Measurements from ENCODE around the gene DNAH6.

DNAH6 gene

GRCh38 chr2:84841577-84841976 is 325.3 kb downstream of the DNAH6 start:
- no peaks in the 10 kb centered on the region for H4K20me1 ChIP-seq (ENCODE audit: insufficient read depth, low read length)
- no peaks in the 10 kb centered on the region for H3K27me3 ChIP-seq (ENCODE audit: low read depth, low read length)
- no peaks in the 10 kb centered on the region for H3K9me3 ChIP-seq (ENCODE audit: insufficient read depth, low read length)
- no peaks in the 10 kb centered on the region for H3K4me1 ChIP-seq (ENCODE audit: low read length)
- no peak overlapping the region for H2AFZ ChIP-seq (ENCODE audit: low read depth, low read length)
- no peak overlapping the region for H3K4me2 ChIP-seq (ENCODE audit: low read length)
- H3K79me2 ChIP-seq (ENCODE audit: low read length) = no peaks in the 10 kb centered on the region
- no peak overlapping the region for H3K9ac ChIP-seq (ENCODE audit: low read length)
- H3K4me3 ChIP-seq (ENCODE audit: low read length) = no peak overlapping the region
- H3K27ac ChIP-seq (ENCODE audit: low read length) = no peak overlapping the region
- TF ChIP-seq, protein P1, sequence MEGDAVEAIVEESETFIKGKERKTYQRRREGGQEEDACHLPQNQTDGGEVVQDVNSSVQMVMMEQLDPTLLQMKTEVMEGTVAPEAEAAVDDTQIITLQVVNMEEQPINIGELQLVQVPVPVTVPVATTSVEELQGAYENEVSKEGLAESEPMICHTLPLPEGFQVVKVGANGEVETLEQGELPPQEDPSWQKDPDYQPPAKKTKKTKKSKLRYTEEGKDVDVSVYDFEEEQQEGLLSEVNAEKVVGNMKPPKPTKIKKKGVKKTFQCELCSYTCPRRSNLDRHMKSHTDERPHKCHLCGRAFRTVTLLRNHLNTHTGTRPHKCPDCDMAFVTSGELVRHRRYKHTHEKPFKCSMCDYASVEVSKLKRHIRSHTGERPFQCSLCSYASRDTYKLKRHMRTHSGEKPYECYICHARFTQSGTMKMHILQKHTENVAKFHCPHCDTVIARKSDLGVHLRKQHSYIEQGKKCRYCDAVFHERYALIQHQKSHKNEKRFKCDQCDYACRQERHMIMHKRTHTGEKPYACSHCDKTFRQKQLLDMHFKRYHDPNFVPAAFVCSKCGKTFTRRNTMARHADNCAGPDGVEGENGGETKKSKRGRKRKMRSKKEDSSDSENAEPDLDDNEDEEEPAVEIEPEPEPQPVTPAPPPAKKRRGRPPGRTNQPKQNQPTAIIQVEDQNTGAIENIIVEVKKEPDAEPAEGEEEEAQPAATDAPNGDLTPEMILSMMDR (IDR thresholded peaks at IDR 0.05; ENCODE audit: low read depth, low read length) = no peak
- no peak for TF ChIP-seq EZH2phosphoT487 (IDR thresholded peaks at IDR 0.05; ENCODE audit: low read depth)
- peaks cover 19% of the 10 kb centered on the region for H3K36me3 ChIP-seq (replicated peaks; ENCODE audit: low read depth, low read length)

GRCh38 chr2:84844141-84844540 is 327.8 kb downstream of the DNAH6 start:
- Histone ChIP-seq H3K4me3 (ENCODE audit: low read length) (no peak overlapping the region), H3K27ac (ENCODE audit: low read length) (no peak overlapping the region), H4K20me1 (ENCODE audit: insufficient read depth, low read length) (no peaks in the 10 kb centered on the region), H3K36me3 (replicated peaks; ENCODE audit: low read depth, low read length) (no peaks in the 10 kb centered on the region), H3K9me3 (ENCODE audit: insufficient read depth, low read length) (no peaks in the 10 kb centered on the region), H3K4me1 (ENCODE audit: low read length) (no peaks in the 10 kb centered on the region), H3K79me2 (ENCODE audit: low read length) (no peaks in the 10 kb centered on the region), H3K27me3 (ENCODE audit: low read depth, low read length) (no peaks in the 10 kb centered on the region), H3K9ac (ENCODE audit: low read length) (no peak overlapping the region), H2AFZ (ENCODE audit: low read depth, low read length) (no peak overlapping the region), H3K4me2 (ENCODE audit: low read length) (no peak overlapping the region)
- TF ChIP-seq, protein P1 (IDR thresholded peaks at IDR 0.05; ENCODE audit: low read depth, low read length) = no peak
- no peak for TF ChIP-seq EZH2phosphoT487 (IDR thresholded peaks at IDR 0.05; ENCODE audit: low read depth)

DNA sequence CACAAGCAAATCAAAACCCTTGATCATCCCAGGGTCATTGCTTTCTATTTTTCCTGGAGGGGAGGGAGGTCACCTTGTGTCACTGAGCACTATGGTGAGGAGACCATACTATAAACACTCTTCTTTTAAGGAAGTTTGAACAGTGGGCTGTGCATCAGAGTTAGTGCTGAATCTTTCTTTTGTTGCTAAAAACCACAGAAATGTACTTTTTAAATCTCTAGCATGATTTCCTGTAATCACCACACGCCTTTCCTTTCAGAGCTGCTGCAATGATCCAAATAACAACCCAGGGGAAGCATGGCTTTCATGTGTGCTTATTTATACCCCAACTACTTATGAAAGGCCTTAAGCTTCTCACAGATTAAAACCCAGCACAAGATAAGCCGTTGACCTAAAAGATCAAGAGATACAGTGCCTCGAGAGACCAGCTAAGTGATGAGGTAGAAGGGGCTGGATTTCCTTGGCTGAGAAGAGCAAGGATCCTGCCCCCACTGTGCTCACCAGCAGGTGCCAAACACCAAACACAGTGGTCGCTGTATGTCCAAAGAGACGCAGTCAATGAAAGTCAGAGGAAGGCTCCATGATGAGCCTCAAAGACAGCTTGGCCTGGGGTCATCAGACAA is 329.9 kb downstream of the DNAH6 start:
- no peak overlapping the region for H3K4me2 ChIP-seq (ENCODE audit: low read length)
- no peak overlapping the region for H3K4me3 ChIP-seq (ENCODE audit: low read length)
- TF ChIP-seq, protein P1 (IDR thresholded peaks at IDR 0.05; ENCODE audit: low read depth, low read length) = no peak
- TF ChIP-seq EZH2phosphoT487 (IDR thresholded peaks at IDR 0.05; ENCODE audit: low read depth) = no peak
- no peak overlapping the region for H2AFZ ChIP-seq (ENCODE audit: low read depth, low read length)
- H3K9me3 ChIP-seq (ENCODE audit: insufficient read depth, low read length) = no peaks in the 10 kb centered on the region
- no peaks in the 10 kb centered on the region for H3K4me1 ChIP-seq (ENCODE audit: low read length)
- peaks cover 5% of the 10 kb centered on the region for H3K36me3 ChIP-seq (replicated peaks; ENCODE audit: low read depth, low read length)
- 0 out of 2 replicates have a peak, but pooled peaks cover 2% of the 10 kb centered on the region for H3K79me2 ChIP-seq (ENCODE audit: low read length)
- no peaks in the 10 kb centered on the region for H4K20me1 ChIP-seq (ENCODE audit: insufficient read depth, low read length)
- H3K9ac ChIP-seq (ENCODE audit: low read length) = no peak overlapping the region
- H3K27me3 ChIP-seq (ENCODE audit: low read depth, low read length) = no peaks in the 10 kb centered on the region
- no peak overlapping the region for H3K27ac ChIP-seq (ENCODE audit: low read length)

GRCh38 chr2:84846741-84847142 is 330.4 kb downstream of the DNAH6 start:
- TF ChIP-seq EZH2phosphoT487 (IDR thresholded peaks at IDR 0.05; ENCODE audit: low read depth) = no peak
- TF ChIP-seq, protein P1 (IDR thresholded peaks at IDR 0.05; ENCODE audit: low read depth, low read length) = no peak
- Histone ChIP-seq H2AFZ (ENCODE audit: low read depth, low read length) (no peak overlapping the region), H3K27ac (ENCODE audit: low read length) (no peak overlapping the region), H3K9me3 (ENCODE audit: insufficient read depth, low read length) (no peaks in the 10 kb centered on the region), H3K36me3 (replicated peaks; ENCODE audit: low read depth, low read length) (peaks cover 5% of the 10 kb centered on the region), H4K20me1 (ENCODE audit: insufficient read depth, low read length) (no peaks in the 10 kb centered on the region), H3K4me2 (ENCODE audit: low read length) (no peak overlapping the region), H3K4me3 (ENCODE audit: low read length) (no peak overlapping the region), H3K79me2 (ENCODE audit: low read length) (0 out of 2 replicates have a peak, but pooled peaks cover 2% of the 10 kb centered on the region), H3K9ac (ENCODE audit: low read length) (no peak overlapping the region), H3K27me3 (ENCODE audit: low read depth, low read length) (no peaks in the 10 kb centered on the region), H3K4me1 (ENCODE audit: low read length) (no peaks in the 10 kb centered on the region)

Measured in OCI-LY3 (cell line).